Mucosa of descending colon (tissue), 3 donors: ENCODE data around the gene FAM20B. TPM values are rescaled to one million over a fixed set of nuclear protein-coding genes. Genes with fewer than 3 reads are reported as not detected.

Experiments used
- ATAC-seq: fragments of 200-7000 bp; cut with Tn5 transposase; one replicate; pipeline ENCODE4 v1.9.1; 2020; ENCODE audit warnings: mild to moderate bottlenecking, moderate library complexity
- DNase-seq, 3 donors: peaks; one replicate each; pipeline ENCODE4 v3.0.0-alpha.2; 2020
- H3K36me3 ChIP-seq: fragments of 200-600 bp; one replicate; pipeline ENCODE4 v1.8.0; 2021; ENCODE audit warnings: low read depth, mild to moderate bottlenecking
- H3K4me1 ChIP-seq: fragments of 200-600 bp; one replicate; pipeline ENCODE4 v1.8.0; 2021; ENCODE audit warnings: low read depth, mild to moderate bottlenecking
- H3K4me3 ChIP-seq: fragments of 200-600 bp; one replicate; pipeline ENCODE4 v1.8.0; 2021; ENCODE audit warnings: mild to moderate bottlenecking
- H3K9me3 ChIP-seq: fragments of 200-600 bp; one replicate; pipeline ENCODE4 v1.8.0; 2021; ENCODE audit warnings: mild to moderate bottlenecking
- intact Hi-C, 2 donors: fragments of 100-400 bp; cut with DNase I in 1 of 2; cut with micrococcal nuclease in 1 of 2; formaldehyde crosslinking; loops; one replicate each; pipeline versions ENCODE4 v1.11.0 to v1.11.1; 2022; cut with DNase I, micrococcal nuclease
- total RNA-seq, 3 donors: library from RNA; stranded (reverse); fragmentation: NEBNext Ultra II Directional in 2 of 3; extraction: Animal tissue kit (Norgen Biotek cat#: 25700) in 2 of 3; gene quantifications; one replicate each; pipeline versions ENCODE4 v1.2.1 to v1.2.4, GENCODE V29; 2021 to 2023
- TF ChIP-seq, protein P1 (sequence below): fragments of 200-600 bp; IDR thresholded peaks from one replicate; pipeline ENCODE4 v1.8.0; 2022; ENCODE audit warnings: antibody characterized with exemption, mild to moderate bottlenecking
- donor health status: DM: no; HTN: no; CAD: no; lungs with moderate emphysema.
- donor health status: DM: no; HTN: no; CAD: no.
- donor health status: DM: no; HTN: yes; CAD: no.

FAM20B gene
- total RNA-seq, 3 donors from 2014 or later, result 28.6 to 86.8 (median 36.5) TPM

DNA sequence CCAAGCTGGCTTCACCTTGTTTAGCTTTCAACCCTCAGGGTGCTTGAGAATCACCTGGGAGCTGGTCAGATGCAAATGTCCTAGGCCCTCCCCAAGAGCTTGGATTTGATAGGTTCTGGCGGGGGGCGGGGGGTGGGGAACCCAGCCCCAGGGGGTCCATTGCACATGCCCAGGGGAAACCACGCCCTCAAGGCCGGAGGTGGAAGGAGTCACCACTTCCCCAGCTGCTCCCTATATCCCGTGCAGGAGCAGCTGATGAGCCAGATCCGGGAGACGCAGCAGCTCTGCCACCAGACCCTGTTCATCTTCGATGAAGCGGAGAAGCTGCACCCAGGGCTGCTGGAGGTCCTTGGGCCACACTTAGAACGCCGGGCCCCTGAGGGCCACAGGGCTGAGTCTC lies 62.0 kb downstream of the FAM20B start:
- H3K4me3 ChIP-seq, result no peak overlapping the region
- no peaks in the 10 kb centered on the region for H3K9me3 ChIP-seq
- ATAC-seq (no peak), DNase-seq (no peak)
- H3K36me3 ChIP-seq, result no peaks in the 10 kb centered on the region
- TF ChIP-seq, protein P1, sequence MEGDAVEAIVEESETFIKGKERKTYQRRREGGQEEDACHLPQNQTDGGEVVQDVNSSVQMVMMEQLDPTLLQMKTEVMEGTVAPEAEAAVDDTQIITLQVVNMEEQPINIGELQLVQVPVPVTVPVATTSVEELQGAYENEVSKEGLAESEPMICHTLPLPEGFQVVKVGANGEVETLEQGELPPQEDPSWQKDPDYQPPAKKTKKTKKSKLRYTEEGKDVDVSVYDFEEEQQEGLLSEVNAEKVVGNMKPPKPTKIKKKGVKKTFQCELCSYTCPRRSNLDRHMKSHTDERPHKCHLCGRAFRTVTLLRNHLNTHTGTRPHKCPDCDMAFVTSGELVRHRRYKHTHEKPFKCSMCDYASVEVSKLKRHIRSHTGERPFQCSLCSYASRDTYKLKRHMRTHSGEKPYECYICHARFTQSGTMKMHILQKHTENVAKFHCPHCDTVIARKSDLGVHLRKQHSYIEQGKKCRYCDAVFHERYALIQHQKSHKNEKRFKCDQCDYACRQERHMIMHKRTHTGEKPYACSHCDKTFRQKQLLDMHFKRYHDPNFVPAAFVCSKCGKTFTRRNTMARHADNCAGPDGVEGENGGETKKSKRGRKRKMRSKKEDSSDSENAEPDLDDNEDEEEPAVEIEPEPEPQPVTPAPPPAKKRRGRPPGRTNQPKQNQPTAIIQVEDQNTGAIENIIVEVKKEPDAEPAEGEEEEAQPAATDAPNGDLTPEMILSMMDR, result no peak
- intact Hi-C loops, result no loop called here
- peaks cover 12% of the 10 kb centered on the region for H3K4me1 ChIP-seq

DNA sequence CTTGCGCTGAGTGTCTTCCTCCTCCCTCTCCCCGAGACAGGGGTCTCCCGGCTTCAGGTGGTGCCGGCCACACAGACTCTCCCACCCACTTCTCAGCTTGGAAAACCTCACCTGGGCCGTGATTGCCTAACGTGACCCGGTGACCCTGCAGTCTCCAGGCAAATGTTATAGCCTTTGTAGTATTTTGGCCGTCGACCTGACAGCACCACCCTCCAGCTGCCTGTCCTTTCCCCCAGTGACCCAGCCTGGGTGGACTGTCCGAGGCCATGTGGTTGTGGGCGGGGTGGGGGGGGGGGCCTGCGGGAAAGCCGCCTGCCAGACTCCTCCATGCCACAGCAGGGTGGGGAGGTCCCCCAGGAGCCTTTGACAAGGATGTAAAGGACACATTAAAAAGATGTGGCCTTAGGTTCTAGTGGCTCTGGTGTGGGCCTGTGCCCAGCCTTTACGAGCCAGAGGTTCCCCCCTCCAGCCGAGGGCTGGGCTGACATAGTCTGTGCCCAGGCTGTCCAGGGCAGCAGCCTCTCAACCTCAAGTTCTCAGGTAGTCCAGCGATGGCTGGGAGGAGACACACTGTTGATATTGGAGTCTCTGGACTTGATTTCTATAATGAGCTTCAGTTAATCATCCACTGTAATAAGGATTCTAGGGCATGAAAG lies 64.3 kb downstream of the FAM20B start:
- H3K4me1 ChIP-seq, result no peaks in the 10 kb centered on the region
- intact Hi-C loops, result no loop called here
- DNase-seq, result no peak
- H3K9me3 ChIP-seq, result no peaks in the 10 kb centered on the region
- no peak for ATAC-seq
- H3K4me3 ChIP-seq, result no peak overlapping the region
- H3K36me3 ChIP-seq, result no peaks in the 10 kb centered on the region
- TF ChIP-seq, protein P1, result no peak

DNA sequence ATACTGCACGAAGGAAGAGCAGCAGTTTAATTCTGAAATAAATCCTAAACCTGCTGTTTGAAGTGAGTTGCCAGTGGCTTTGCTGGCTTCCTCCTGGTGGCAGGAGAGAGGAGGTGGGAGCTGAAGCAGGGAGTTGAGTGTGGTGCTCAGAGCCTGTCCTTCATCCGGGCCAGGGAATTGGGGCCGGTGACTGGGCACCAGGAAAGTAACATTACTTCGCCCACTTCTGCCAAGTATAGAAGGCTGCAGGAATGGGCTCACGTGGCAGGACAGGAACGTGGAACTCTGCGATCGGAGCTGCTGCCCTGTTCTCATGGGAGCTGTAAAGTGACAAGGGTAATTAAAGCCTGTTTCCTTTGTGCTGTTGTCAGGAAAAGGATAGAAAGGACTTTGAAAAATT lies 64.8 kb downstream of the FAM20B start:
- ATAC-seq (no peak), DNase-seq (no peak)
- Histone ChIP-seq H3K9me3 (no peaks in the 10 kb centered on the region), H3K36me3 (no peaks in the 10 kb centered on the region), H3K4me1 (no peaks in the 10 kb centered on the region), H3K4me3 (no peak overlapping the region)
- TF ChIP-seq, protein P1, result no peak
- intact Hi-C loops, result no loop called here

DNA sequence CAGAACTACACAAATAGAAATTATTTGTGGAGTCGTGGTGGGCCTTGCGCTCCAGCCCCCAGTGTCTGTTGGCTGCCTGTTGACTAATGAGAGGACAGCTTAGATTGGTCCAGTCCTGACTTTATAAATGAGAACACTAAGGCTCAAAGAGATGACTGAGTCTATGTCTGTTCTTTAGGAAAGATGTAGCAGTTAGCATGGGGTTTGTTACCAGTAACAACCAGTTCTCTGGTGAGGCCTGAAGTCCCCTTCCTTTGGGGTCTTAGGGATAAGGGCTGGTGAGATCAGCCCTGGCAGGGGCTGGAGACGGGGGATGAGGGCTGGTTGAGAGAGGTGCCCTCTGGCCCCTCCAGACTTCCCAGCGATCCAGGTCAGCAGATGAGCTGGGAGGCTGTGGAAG lies 65.2 kb downstream of the FAM20B start:
- no peak for DNase-seq
- TF ChIP-seq, protein P1, result no peak
- Histone ChIP-seq H3K4me1 (no peaks in the 10 kb centered on the region), H3K9me3 (no peaks in the 10 kb centered on the region), H3K36me3 (no peaks in the 10 kb centered on the region), H3K4me3 (no peak overlapping the region)
- intact Hi-C loops, result no loop called here
- ATAC-seq, result no peak

DNA sequence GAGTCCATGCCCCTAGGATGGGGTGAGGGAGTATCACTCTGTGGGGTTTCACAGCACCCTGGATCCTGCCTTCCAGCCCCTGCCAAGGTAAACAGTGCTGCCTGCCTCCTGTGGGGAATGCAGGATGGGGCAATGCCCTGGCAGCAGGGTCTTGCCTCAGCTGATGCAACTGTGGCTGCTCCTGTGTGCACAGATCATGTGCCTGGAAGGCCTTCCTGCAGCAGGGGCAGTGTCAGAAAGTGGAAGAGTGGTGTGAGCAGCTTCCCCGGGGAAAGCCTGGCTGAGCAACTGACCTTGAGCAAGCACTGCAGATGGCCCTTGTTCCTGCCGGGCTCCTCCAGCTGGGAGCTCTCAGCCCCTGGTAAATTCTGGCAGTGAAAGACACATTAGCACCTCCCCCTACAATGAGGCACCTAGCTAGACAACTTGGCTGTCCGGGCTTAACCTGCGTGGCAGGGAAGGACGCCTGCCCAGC lies 66.0 kb downstream of the FAM20B start:
- ATAC-seq (peak; percentile 24), DNase-seq (no peak)
- no peaks in the 10 kb centered on the region for H3K4me1 ChIP-seq
- H3K36me3 ChIP-seq, result no peaks in the 10 kb centered on the region
- TF ChIP-seq, protein P1, result no peak
- intact Hi-C loops, result no loop called here
- H3K4me3 ChIP-seq, result no peak overlapping the region
- no peaks in the 10 kb centered on the region for H3K9me3 ChIP-seq
